NCI-H146 (cell line): Measurements from ENCODE around the gene CEACAM4.

Source experiments
- DNase-seq: peaks from one replicate; lab custom pipeline; 2025; lab: John Stamatoyannopoulos, UW

The CEACAM4 gene

GRCh38 chr19:41617941-41618730 lies 8.7 kb downstream of the CEACAM4 start:
- DNase-seq: no peak

- no peak for DNase-seq
Measured at GRCh38 chr19:41616792-41617621, 9.9 kb downstream of the CEACAM4 start.

- DNase-seq: no peak
Measured at GRCh38 chr19:41615207-41615606, 11.7 kb downstream of the CEACAM4 start.

GRCh38 chr19:41612483-41612882 lies 14.4 kb downstream of the CEACAM4 start:
- no peak for DNase-seq

DNA sequence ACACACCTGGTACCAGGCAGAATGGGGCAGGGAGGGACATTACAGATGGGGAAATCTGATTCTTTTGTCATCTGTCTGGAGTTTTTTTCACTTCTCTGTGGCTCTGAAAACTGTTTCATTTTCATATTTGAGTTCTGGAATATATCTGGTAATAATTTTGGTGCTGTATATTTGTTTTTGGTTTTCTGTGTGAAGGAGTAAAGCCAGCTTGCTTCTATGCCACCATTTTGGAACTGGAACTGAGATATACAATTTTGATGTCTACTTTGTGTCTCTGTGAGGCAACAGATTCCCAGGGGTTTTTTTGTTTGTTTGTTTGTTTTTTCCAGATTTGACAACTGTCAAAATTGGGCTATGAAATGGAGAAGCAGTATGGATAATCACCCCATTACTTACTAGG lies 16.1 kb downstream of the CEACAM4 start:
- DNase-seq: no peak

- DNase-seq: no peak
Measured at GRCh38 chr19:41607668-41608067, 19.2 kb downstream of the CEACAM4 start.

- no peak for DNase-seq
Measured at GRCh38 chr19:41606215-41606837, 20.5 kb downstream of the CEACAM4 start.

DNA sequence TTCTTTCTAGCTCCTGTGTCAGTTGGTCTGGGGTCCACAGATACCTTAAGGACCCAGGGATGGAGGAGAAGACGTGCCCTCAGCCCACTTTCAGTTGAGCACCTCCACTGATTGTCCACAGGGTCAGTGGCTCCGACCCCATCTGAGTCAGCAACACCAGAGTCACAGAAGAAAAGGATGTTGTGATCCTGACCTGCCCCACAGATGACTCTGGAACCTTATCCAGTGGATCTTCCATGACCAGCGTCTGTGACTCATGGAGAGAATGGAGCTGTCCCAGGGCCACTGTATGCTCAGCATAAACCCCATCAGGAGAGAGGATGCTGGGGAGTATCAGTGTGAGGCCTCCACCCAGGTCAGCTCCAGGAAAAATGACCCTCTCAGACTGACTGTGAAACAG lies 22.0 kb downstream of the CEACAM4 start:
- DNase-seq: no peak

- DNase-seq: no peak
Measured at GRCh38 chr19:41601771-41602170, 25.1 kb downstream of the CEACAM4 start.

- DNase-seq: no peak
Measured at GRCh38 chr19:41599175-41599966, 27.5 kb downstream of the CEACAM4 start.

GRCh38 chr19:41597600-41598041 lies 29.3 kb downstream of the CEACAM4 start:
- peak; percentile 53 for DNase-seq

DNA sequence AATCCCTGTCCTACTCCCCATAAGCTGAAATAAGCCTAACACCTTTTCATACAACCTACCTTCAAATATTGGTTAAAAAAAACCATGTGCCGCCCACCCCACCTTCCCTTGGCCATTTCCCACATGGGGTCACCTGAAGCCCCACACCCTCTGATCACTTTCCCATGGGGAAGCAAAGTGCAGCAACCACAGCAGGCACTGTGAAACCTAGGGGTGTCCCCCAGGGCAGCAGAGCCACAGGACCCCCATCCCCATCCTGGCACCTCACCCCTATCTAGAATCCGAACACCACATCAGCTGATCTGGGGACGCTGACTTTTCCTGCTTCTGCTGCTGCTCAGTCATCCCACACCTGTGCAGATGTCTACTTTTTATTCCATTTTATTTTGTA lies 31.0 kb downstream of the CEACAM4 start:
- no peak for DNase-seq

- DNase-seq: peak; percentile 41
Measured at GRCh38 chr19:41595258-41595889, 31.5 kb downstream of the CEACAM4 start.

DNA sequence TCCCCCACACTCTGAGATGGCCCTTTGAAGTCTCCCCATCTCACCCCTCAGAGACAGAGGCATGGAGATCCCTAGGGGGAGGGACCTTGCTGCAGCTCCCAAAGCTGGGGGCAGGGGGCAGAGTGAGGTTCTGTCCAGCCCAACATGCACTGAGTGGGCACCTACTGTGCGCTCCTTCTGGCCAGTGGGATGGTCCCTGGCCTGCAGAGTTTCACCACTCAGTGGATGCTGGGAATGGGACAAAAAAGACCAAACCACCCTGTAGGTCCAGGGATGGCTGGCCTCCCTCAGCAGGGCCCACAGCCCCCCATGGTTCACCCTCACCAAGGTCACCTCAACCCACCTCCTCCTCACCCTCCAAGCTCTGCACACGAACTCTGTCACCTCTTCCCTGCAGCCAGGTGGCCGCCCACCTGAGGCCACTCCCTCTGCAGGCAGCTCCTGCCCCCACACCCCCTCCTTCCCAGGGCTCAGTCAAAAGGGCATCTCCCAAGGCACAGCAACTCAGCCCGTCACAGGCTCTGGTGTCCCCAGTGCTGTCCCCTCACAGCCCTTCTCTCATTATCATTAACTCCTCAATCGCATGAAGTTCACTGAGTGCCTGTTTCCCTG lies 34.8 kb downstream of the CEACAM4 start:
- no peak for DNase-seq

DNA sequence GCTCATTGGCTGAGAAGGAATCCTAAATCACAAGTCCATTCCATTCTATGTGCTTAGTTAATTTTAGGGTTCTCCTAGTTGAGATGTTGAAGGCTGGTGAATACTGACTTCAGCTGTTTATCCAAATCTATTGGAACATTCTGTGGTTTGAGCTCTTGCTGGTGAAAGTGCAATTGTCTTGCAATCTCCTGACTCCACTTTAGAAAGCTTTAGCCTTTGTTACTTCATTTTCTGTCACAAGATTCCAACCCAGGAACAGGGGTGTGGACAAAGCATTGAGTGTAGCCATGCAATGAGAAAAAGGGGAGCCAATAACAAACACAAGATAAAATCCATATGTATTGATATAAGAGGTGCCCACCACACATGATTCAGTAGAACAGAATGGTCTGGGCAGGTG lies 35.9 kb downstream of the CEACAM4 start:
- no peak for DNase-seq

DNA sequence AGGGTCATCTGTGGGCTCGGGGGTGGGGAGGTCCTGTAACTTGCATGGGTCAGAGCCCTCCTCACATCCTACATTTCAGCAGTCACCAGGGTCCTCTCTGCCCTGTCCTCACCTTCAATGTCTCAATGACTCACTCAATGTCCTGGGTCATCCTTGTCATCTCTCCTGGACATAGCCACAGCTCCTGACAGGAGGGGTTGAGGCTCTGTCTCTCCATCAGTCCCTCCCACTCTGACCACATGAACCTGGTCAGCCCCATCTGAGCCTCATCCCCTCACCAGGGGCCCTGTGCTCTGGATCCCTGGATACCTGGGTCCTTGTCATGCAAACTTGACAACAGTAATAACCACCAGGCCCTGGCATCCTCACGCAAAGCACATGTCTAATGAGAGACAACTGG lies 37.5 kb downstream of the CEACAM4 start:
- DNase-seq: no peak

DNA sequence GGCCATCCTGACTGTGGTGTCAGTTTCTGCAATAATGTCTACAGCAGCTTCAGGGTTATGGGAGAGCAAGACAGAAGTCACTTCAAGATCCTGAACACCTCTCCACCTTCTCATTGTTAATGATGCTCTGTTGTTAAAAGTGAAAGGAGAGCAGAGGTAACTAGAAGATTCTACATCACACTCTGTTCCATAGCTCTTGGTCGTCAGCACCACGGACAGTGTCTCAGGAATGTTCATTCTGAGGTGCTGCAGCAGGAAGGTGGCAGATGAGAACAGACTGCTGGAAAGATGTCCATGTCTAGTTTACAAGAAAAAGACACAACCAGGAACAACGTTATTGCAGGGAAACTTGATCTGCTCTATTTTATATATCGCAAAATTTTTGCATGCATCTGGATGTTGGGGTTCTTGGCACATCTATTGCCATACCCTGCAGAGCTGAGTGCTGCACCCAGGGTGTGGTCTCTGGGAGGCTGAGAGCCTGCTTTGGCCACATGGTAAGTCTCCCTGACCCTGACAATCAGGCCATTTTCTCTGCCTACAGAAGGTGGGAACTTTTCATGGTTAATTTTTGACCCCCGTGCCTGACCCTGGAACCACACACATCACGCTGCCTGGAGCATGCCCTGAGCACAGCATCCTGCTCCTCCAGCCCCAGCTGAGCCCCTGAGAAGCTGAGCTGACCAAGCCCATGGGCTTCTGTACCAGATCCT lies 38.2 kb downstream of the CEACAM4 start:
- no peak for DNase-seq

- DNase-seq: no peak
Measured at GRCh38 chr19:41587838-41588210, 39.0 kb downstream of the CEACAM4 start.

DNA sequence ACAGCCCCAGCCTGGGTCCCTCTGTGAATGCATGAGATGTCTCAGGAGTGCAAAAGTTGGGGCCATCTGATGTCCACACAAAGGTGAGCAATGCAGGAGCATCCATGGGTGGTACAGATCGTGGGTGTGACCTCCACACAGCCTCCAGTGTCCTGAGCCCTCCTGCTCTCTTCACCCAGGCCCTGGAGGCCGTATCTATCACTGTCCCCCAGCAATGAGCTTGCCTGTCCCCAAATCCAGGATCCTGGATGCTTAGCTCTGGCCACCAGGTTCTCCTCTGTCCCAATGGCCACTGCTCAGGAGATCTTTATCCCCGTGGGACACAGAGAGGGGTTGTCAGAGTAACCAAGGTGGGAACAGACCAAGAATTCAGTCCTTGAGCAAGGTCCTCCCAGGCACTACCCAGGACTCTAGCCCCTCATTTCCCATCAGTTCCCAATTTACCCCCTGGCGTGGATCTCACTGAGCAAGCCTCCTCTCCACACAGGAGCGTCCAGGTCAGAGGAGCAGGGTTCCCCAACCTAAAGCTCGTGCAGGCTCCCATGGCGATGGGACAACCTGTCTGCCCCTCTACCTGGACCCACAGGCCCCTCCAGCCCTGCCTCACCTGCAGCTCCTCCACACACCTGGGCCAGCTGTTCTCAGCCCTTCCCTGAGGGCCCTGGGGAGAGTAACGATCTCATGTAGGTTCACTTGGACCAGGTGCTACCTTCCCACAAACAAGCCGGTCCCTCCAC lies 39.6 kb downstream of the CEACAM4 start:
- no peak for DNase-seq

DNA sequence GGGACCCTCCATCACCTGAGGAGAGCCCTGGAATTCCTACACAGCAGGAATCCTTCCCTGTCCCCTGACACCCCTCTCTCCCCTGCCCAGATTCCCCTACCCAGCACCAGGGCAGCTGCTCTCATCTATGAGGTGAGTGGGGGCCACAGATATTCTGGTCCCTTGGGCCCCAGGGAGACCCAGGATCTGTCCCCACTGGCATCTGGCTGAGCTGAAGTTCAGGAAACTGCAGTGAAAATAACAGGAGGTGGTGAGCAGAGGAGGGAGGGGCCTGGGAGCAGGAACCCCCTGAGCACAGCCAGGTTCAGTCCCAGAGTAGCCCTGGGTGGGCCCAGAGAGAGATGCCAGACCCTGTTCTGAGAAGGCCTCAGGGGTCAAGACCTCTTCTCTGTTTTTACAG lies 40.8 kb downstream of the CEACAM4 start:
- no peak for DNase-seq
